HG03575 (cell line): ENCODE data around the gene ITM2B.
"Not testable (repeated sequence)": the region's sequence is repeated elsewhere in the genome, so short reads cannot be mapped to it uniquely, and the experiment has no call there.

Experiments used
- ATAC-seq: cut with Tn5 transposase; IDR thresholded peaks from one replicate; pipeline ENCODE4 v1.9.1; 2021; ENCODE audit not compliant: unreplicated experiment, insufficient number of reproducible peaks, low FRiP score; ENCODE audit errors: extremely low read depth

The ITM2B gene

DNA sequence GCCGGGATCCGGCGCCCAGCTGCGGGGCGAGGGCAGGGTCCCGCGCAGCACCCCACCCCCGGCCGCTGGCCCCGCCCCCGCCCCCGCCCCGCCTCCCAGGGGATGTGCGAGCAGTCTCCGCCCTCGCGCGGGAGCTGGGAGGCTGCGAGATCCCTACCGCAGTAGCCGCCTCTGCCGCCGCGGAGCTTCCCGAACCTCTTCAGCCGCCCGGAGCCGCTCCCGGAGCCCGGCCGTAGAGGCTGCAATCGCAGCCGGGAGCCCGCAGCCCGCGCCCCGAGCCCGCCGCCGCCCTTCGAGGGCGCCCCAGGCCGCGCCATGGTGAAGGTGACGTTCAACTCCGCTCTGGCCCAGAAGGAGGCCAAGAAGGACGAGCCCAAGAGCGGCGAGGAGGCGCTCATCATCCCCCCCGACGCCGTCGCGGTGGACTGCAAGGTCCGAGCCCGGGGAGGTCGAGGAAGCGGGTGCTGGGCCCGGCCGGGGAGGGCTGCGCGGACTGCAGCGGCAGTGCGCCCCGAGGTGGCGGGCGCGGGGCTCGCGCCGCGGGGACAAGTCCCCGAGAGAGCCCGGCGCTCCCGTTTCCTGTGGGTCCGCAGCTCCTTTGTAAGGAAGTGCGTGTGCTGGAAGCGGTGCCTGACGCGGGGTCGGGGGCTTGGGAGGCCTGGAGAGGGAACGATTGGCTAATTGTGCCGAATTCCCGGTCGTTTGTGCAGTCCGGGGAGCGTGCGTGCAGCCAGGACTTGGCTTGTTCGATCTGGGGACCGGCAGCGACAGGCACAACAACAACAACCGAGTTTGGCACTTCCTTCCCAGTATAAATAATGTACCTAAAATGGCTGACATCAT is at the start of gene ITM2B:
Gene ITM2B, plus strand, starts transcription at position 161 of the 843 bp plus-strand sequence. Its CDS starts 155 bp downstream, at position 316.
- no peak for ATAC-seq

DNA sequence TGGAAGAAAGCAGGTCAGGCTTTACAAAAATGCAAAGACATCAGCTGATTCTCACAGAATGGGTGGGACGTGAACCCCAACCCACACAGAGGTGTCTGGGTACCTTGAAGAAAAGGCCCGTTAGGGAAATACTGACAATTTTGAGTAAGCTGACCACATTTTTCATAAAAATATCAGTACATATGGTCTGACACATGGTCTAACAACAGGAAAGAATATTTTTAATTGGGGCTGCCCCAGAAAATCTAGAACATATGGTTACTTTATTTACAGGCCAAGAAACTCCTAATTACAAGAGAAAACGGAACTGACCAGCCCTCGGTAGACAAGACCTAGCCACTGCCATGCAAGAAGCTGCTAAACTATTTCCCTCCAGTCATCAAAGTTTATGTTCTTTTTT is 48.7 kb upstream of the ITM2B start:
- no peak for ATAC-seq

DNA sequence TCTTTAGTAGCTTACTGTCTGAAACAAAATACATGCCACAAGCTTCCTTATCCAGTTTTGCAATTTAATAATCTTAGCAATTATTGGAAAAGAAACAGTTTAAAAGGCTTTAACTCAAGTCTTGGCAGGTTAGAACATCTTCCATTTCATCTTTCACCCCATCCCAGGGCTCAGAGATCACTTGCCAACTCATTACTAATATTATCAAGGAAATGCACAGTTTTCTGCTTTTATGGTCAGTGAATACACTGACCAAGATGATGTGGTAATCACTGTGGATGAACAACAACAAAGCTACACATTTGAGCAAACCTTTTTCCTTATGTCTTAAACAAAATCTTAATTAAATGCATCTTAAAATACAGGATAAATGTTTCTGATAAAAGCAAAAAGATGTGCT is 48.0 kb upstream of the ITM2B start:
- ATAC-seq = no peak

DNA sequence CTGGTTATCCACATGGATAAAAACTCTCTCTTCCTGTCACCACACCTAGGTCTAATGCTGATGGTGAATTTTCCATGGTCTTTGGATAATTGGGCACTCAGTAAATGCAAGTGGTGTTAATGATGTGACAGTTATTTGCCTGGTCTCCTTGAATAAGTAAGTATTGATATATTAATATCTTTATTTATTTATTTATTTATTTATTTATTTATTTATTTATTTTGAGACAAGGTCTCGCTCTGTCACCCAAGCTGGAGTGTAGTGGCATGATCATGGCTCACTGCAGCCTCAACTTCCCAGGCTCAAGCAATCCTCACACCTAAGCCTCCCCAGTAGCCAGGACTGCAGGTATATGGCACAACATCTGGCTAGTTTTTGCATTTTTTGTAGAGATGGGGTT is 46.3 kb upstream of the ITM2B start:
- ATAC-seq = no peak

DNA sequence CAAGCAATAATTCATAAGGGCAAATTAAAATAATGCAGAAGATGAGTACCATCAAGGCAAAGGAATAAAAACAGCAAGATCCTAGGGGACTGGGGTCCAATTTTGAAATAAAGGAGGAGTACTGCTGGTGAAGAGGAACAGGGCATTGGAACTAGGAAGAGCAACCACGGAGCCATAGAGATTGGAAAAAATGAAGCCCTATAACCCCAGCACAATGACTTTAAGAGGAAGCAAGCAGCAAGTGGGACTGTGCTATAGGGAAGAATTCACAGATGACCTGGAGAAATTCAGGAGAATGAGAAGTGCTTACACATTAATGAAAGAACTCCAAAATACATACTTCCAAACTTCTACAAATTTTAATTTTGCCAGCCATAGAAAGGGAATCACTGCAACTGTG is 44.9 kb upstream of the ITM2B start:
- no peak for ATAC-seq

DNA sequence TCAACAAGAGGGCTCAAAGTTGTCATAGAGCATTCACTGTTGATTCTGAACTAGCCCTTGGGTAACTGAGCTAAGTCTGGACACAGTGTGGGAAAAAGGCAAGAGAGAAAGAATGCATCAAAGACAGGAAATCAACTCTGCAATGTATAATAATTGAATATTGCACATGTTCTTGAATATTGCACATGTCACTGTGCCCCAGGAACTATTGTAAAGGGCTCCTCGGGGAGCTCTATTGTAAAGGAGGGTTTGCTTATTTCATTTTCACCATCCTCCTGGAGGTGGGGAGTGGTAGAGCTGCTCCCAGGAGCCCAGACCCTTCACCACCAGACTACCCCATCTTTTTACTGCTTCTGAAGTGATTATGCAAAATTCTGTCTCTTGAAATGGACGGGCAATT is 44.4 kb upstream of the ITM2B start:
- ATAC-seq = no peak

DNA sequence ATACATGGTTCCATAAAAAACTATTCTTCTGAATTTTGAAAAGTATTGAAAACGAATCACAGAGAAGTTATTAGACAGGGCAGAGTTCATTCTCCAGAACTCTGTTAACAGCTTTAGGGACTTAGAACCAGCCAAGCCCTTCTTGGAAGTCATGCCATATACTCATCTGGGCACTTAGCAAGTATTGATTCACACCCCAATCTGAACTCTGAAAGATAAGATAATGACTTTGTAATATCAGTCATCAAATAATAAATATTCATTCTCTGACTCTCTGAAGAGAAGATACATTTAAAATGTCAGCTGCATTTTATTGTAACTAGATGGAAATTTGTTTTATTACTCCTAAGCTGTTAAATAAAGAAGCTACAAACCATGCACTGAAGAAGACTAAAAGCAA is 43.8 kb upstream of the ITM2B start:
- ATAC-seq = no peak

DNA sequence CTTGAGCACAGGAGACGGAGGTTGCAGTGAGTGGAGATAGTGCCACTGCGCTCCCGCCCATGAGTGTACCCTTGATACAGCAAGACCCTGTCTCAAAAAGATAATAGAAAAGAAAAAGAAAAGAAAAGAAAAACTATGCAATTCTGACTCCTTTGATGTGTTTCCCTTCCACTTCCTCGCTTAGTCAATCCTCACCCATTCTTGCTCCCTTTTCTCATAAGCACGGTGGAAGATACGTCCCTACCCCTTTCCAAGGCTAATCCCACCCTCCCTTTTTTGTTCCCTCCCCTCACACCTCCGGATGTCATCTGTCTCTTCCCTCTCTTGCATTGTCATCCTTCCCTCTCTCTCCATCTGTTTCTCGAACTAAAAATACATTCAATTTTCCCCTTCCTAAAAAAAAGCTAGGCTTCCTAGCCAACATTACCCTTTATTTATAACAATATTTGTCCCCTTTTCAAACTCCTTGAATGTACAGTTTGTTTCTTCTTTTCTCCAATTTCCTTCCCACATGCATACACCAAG is 40.5 kb upstream of the ITM2B start:
- no peak for ATAC-seq

DNA sequence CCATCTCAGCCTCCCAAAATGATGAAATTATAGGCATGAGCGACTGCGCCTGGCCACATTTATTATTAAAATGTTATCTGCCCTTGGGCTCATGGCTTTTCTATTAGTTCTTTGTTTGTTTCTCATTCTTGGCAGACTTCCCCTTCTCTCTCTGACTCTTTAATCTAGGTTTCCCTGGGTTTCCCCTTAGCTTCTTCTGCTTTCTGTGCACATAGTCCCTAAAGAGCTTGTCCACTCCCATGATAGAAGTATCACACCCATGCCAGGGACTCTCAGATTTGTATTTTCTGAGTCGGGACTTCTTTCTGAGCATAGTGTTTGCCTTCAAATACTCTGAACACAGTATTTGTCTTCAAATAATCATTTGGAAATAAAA is 38.6 kb upstream of the ITM2B start:
- ATAC-seq = no peak

DNA sequence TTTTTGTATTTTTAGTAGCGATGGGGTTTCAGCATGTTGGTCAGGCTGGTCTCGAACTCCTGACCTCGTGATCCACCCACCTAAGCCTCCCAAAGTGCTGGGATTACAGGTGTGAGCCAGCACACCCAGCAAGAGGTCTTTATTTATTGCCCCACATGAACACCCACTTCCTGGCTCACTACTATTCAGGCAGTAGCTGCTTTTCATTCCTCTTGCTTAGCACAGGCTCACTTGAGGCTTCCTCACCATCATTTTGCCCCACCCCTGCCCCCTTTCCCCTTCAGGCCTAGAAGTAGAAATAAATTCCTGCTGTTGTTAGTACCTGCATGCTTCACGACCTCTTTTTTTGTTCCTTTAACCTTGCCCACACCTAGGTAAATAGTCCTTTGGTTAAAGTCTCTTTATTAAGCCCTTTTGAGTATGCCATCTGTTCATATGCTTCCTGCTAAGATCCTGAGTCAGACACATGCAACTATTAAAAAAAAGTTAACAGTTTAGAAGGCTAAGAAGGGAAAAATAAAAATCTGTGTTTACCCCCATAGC is 33.5 kb upstream of the ITM2B start:
- ATAC-seq = no peak

DNA sequence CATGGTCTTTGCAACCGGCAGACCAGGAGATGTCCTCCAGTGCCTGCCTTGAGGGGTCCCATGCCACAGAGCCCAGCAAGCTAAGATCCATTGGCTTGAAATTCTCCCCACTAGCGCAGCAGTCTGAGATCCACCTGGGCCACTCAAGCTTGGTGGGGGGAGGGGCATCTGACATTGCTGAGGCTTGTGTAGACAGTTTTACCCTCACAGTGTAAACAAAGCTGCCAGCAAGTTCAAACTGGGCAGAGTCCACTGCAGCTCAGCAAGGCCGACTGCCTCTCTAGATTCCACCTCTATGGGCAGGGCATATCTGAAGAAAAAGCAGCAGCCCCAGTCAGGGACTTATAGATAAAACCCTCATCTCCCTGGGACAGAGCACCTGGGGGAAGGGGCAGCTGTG is 32.0 kb upstream of the ITM2B start:
- no peak for ATAC-seq

DNA sequence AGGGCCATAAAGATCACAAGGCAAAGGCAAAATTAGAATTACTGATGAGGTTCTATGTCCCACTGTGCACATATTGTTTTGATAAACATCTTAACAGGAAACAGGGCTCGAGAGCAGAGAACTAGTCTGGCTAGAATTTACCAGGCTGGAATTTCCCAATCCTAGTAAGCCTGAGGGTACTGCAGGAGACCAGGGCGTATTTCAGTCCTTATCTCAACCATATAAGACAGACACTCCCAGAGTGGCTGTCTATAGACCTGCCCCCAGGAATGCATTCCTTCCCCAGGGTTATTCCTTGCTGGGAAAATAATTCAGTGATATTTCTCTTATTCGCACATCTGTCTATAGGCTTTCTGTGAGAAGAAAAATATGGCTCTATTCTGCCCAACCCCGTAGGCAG is 25.8 kb upstream of the ITM2B start:
- not testable (repeated sequence) for ATAC-seq

DNA sequence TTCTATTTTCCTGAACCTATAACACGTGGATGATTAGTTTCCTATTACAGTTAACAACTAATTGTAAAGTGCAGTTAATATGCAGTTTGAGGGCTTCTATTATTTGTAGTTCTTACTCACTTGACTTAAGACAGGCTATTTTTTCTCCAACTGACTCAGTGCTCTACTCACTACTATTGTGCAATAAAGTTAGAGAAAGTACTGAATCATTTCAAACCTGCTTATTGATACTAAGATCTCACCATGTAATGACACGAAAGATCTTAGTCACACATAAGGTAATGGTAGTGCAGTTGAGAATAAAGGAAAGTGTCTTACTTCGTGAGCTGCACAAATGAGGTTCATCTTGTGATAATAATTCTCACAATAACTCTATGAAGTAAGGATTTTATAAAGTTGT is 22.8 kb upstream of the ITM2B start:
- no peak for ATAC-seq

DNA sequence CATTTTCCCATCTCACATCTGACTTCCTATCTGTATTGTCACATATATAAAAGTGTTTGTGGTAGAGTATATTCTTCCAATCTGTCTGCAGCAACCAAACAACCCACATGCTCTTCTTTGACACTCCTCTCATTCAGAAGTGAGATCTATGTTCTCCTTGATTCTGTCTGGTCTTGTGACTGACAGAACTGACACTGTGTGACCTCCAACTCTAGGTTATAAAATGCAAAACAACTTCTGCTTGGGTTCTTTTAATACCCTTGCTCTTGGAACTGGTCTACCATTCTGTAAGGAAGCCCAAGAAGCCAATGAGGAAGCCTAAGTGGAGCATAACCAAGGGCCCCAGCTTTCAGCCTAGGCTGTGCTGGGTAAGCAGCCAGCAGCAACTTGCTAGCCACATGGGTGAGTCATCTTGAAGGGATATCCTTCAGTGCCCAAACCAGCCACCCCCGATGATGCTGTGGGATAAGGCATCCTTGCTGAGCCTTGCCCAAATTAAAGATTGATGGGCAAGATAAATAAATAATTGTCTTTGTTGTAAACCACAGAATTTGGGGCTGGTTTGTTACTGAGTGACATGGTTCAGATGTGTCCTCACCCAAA is 18.4 kb upstream of the ITM2B start:
- ATAC-seq = no peak

DNA sequence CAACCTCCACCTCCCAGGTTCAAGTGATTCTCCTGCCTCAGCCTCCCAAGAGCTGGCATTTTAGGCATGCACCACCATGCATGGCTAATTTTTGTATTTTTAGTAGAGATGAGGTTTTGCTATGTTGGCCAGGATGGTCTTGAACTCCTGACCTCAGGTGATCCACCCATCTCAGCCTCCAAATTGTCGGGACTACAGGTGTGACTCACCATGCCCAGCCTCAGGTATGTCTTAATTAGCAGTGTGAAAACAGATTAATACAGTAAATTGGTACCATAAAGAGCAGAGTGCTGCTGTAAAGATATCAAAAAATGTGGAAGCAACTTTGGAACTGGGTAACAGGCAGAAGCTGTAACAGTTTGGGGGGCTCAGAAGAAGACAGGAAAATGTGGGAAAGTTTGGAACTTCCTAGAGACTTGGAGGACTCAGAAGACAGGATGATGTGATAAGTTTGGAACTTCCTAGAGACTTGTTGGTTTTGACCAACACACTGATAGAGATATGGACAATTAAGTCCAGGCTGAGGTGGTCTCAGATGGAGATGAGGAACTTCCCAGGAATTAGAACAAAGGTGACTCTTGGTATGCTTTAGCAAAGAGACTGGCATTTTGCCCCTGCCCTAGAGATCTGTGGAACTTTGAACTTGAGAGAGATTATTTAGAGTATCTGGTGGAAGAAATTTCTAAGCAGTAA is 17.3 kb upstream of the ITM2B start:
- not testable (repeated sequence) for ATAC-seq

DNA sequence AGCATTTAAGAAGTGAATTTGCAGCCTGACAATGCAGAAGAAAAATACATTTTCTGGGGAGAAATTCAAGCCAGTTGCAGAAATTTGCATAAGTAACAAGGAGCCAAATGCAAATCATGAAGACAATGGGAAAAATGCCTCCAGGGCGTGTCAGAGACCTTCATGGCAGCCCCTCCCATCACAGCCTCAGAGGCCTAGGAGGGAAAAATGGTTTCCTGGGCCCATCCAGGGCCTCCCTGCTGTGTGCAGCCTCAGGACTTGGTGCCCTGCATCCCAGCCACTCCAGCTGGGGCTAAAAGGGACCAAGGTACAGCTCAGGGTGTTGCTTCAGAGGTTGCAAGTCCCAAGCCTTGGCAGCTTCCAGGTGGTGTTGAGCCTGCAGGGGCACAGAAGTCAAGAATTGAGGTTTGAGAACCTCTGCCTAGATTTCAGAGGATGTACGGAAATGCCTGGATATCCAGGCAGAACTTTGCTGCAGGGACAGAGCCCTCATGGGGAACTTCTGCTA is 16.7 kb upstream of the ITM2B start:
- ATAC-seq = no peak

DNA sequence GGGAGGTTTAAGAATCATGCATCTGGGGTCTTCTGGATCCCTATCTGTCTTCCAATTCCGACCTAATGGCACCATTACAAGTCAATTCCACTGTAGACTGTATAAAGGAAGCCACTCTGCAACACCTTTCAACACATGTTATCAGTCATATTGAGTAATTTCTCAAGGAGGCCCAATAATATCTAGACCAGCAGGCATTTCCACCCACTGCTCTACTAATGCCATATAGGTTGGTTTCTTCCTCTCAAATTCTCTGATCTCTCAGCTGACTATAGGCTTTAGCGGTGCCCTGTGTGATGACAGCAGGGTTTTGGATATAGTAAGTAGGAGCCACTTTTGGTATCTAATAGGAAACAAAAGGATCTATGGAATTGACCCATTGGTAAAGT is 12.4 kb upstream of the ITM2B start:
- ATAC-seq = no peak

DNA sequence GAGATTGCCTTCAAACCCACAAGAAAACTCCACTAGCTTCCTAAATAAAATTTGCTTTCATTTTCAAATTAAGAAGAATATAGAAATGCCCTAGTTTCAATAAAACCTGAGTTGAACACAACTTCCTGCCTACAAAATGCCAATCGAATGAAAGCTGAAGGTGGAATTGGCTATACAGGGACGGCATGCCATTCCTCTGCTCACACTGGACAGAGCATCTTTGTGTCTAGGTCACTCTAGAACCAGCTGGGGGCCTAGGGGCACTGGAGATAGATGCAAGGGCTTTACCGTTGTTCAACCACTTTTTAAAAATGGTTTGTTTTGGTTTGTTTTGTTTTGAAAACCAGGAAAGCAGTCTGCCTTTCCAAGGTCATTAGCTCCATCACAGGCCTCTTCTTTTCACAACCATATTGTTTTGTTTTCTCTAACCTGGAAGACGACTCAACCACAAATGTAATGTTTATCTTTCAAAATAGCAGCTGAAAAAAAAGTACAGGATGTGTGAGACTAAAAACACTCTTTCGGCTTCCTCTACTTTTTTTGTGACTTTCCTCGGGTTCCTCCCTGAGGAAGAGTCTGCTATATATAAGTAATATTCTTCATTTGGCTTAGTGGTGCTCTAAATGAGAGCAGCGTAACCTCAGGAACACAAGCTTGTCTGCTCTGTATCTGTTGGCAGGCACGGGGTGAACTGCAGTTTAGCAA is 11.9 kb upstream of the ITM2B start:
- ATAC-seq = no peak

DNA sequence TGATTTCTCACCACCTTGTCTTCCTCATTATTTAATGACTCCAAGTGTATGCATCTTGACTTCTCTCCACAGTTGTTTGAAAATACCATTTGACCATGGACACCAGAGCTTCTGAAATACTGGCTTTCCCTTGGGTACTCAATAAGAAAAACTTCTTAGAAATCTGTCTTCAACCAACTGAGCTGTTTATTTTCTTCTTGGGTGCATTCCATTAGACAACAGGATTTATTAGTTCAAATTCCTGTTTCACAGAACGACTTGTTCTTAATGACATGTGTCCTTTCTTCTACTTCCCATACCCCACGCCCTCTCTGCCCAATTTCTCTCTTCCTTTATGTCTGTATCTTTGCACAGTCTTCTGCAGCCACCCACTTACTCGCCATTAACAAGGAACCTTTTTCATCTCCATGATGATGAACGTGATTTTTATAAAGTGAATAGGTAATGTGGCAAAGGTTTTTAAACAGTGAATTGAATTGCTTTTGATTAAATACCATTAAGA is 11.3 kb upstream of the ITM2B start:
- ATAC-seq = no peak
